Common myeloid progenitor, CD34-positive (primary cell): Measurements from ENCODE around the gene CD1C.
"Not testable (repeated sequence)": the region's sequence is repeated elsewhere in the genome, so short reads cannot be mapped to it uniquely, and the experiment has no call there.

Experiments used
- CTCF ChIA-PET: fragments of 350-600 bp; sonication (Branson Sonifier 250); formaldehyde crosslinking; loops from one replicate; lab custom pipeline; 2021; ENCODE audit warnings: antibody characterized with exemption; lab: Charles Lee
- POLR2A ChIA-PET: fragments of 350-600 bp; sonication (Branson Sonifier 250); formaldehyde crosslinking; loops from one replicate; lab custom pipeline; 2021; ENCODE audit warnings: antibody characterized with exemption; lab: Charles Lee
- DNase-seq, 3 donors: peaks; one replicate each; pipeline versions ENCODE4 v3.0.0 to v3.0.0-alpha.2; 2013
- H3K27ac ChIP-seq, 2 experiments: 1 replicate in 1 of 2; 2 replicates in 1 of 2; pipeline ENCODE4 v1.7.0; 2013; ENCODE audit warnings: inconsistent platforms in 2 of 2, low read length in 2 of 2, mild to moderate bottlenecking in 2 of 2, low read depth in 1 of 2, moderate library complexity in 1 of 2; ENCODE audit not compliant: severe bottlenecking in 2 of 2, insufficient read depth in 1 of 2, poor library complexity in 1 of 2
- H3K27me3 ChIP-seq, 5 experiments: replicated peaks in 2 of 5; 1 replicate in 3 of 5; 2 replicates in 2 of 5; pipeline versions ENCODE4 v1.6.1 to v1.7.0; 2013; ENCODE audit warnings: low read length in 4 of 5, mild to moderate bottlenecking in 2 of 5, moderate library complexity in 2 of 5, inconsistent platforms in 1 of 5; ENCODE audit not compliant: insufficient read depth in 5 of 5, control insufficient read depth in 4 of 5
- H3K36me3 ChIP-seq, 4 experiments: 1 replicate in 2 of 4; 2 replicates in 2 of 4; pipeline versions ENCODE4 v1.6.1 to v1.7.0; 2013; ENCODE audit warnings: low read length in 3 of 4, control low read depth in 1 of 4, mild to moderate bottlenecking in 1 of 4; ENCODE audit not compliant: control insufficient read depth in 4 of 4, insufficient read depth in 4 of 4
- H3K4me1 ChIP-seq, 4 experiments: 1 replicate in 3 of 4; 2 replicates in 1 of 4; pipeline versions ENCODE4 v1.6.1 to v1.7.1; 2013; ENCODE audit warnings: low read length in 3 of 4, mild to moderate bottlenecking in 3 of 4, control low read depth in 1 of 4, inconsistent platforms in 1 of 4, moderate library complexity in 1 of 4; ENCODE audit not compliant: control insufficient read depth in 4 of 4, insufficient read depth in 4 of 4; ENCODE audit errors: control extremely low read depth in 1 of 4
- H3K4me3 ChIP-seq, 7 experiments: 1 replicate in 4 of 7; 2 replicates in 3 of 7; pipeline versions ENCODE4 v1.5.1 to v1.7.0; 2013; ENCODE audit warnings: mild to moderate bottlenecking in 7 of 7, low read length in 6 of 7, moderate library complexity in 6 of 7, inconsistent platforms in 2 of 7, low read depth in 2 of 7, control low read depth in 1 of 7; ENCODE audit not compliant: insufficient read depth in 4 of 7, control insufficient read depth in 1 of 7; ENCODE audit errors: extremely low read depth in 1 of 7
- H3K9me3 ChIP-seq, 5 experiments: 1 replicate in 4 of 5; 2 replicates in 1 of 5; pipeline versions ENCODE4 v1.6.1 to v1.7.1; 2013; ENCODE audit warnings: low read length in 4 of 5, mild to moderate bottlenecking in 2 of 5, inconsistent platforms in 1 of 5, low read depth in 1 of 5, moderate library complexity in 1 of 5; ENCODE audit not compliant: control insufficient read depth in 4 of 5, insufficient read depth in 2 of 5; ENCODE audit errors: control extremely low read depth in 1 of 5
- WGBS: methylation state at CpG from one replicate; pipeline ENCODE4 v1.1.5; 2013; ENCODE audit not compliant: insufficient coverage; 5-methylcytosine and 5-hydroxymethylcytosine counted together

CD1C gene

GRCh38 chr1:158256747-158257146 is 33.0 kb upstream of the CD1C start:
- DNase-seq, H3K27ac ChIP-seq, H3K4me3 ChIP-seq, H3K9me3 ChIP-seq, H3K4me1 ChIP-seq, POLR2A ChIA-PET, CTCF ChIA-PET, H3K36me3 ChIP-seq: not testable (repeated sequence)
- 100% methylated on average over 6 of the region's 9 CpGs for WGBS
- peaks cover 0 to 69% (median 32%) of the 10 kb centered on the region in 5 experiments for H3K27me3 ChIP-seq

- CTCF ChIA-PET, result interaction anchor here (1.3 kb wide), 1 partner anchor 10 kb away, joined by 3 read pairs; no protein-coding TSS in a partner anchor
- DNase-seq, result peak in 1 of 3 donors; percentile 15
- WGBS, result 17% methylated on average over 1 of the region's 2 CpGs
- Histone ChIP-seq H3K4me3 (no peak overlapping the region), H3K4me1 (peaks cover 0 to 10% (median 0%) of the 10 kb centered on the region in 4 experiments), H3K27ac (no peak overlapping the region), H3K9me3 (peaks cover 0 to 7% (median 3%) of the 10 kb centered on the region in 5 experiments), H3K27me3 (peaks cover 0 to 67% (median 30%) of the 10 kb centered on the region in 5 experiments), H3K36me3 (no peaks in the 10 kb centered on the region)
- POLR2A ChIA-PET, result no interaction called here
Observed at GRCh38 chr1:158257888-158258287, 31.8 kb upstream of the CD1C start.

- CTCF ChIA-PET, result no interaction called here
- Histone ChIP-seq H3K27ac (no peak overlapping the region), H3K4me3 (no peak overlapping the region), H3K9me3 (peaks cover 0 to 7% (median 3%) of the 10 kb centered on the region in 5 experiments), H3K27me3 (peaks cover 0 to 63% (median 25%) of the 10 kb centered on the region in 5 experiments), H3K36me3 (no peaks in the 10 kb centered on the region), H3K4me1 (peaks cover 0 to 10% (median 0%) of the 10 kb centered on the region in 4 experiments)
- no CpG with 5 or more reads among the region's 1 CpG for WGBS
- DNase-seq, result no peak
- POLR2A ChIA-PET, result no interaction called here
Observed at GRCh38 chr1:158259117-158259516, 30.6 kb upstream of the CD1C start.

GRCh38 chr1:158272681-158273080 is 17.0 kb upstream of the CD1C start:
- H3K9me3 ChIP-seq, result peaks cover 0 to 2% (median 0%) of the 10 kb centered on the region in 5 experiments
- H3K27ac ChIP-seq, result no peak overlapping the region
- DNase-seq, result peak in 2 of 3 donors; percentile 17 to 29
- H3K27me3 ChIP-seq, result peaks cover 0 to 24% (median 5%) of the 10 kb centered on the region in 5 experiments
- no peak overlapping the region for H3K4me3 ChIP-seq
- CTCF ChIA-PET, result no interaction called here
- H3K4me1 ChIP-seq, result peaks cover 3 to 10% (median 4%) of the 10 kb centered on the region in 4 experiments
- POLR2A ChIA-PET, result no interaction called here
- H3K36me3 ChIP-seq, result no peaks in the 10 kb centered on the region

GRCh38 chr1:158274797-158275196 is 14.9 kb upstream of the CD1C start:
- ChIA-PET CTCF (interaction anchor here (1.0 kb wide), 1 partner anchor 694 kb away, joined by 3 read pairs; no protein-coding TSS in a partner anchor), POLR2A (no interaction called here)
- no peak for DNase-seq
- Histone ChIP-seq H3K36me3 (no peaks in the 10 kb centered on the region), H3K4me3 (no peak overlapping the region), H3K27me3 (peaks cover 0 to 21% (median 5%) of the 10 kb centered on the region in 5 experiments), H3K27ac (no peak overlapping the region), H3K4me1 (peaks cover 3 to 10% (median 4%) of the 10 kb centered on the region in 4 experiments), H3K9me3 (peaks cover 0 to 9% (median 3%) of the 10 kb centered on the region in 5 experiments)
- 82% methylated on average over 5 of the region's 5 CpGs for WGBS

- CTCF ChIA-PET, H3K27me3 ChIP-seq, H3K36me3 ChIP-seq, H3K4me3 ChIP-seq, H3K27ac ChIP-seq, DNase-seq, POLR2A ChIA-PET: not testable (repeated sequence)
- Histone ChIP-seq H3K9me3 (peaks cover 0 to 18% (median 7%) of the 10 kb centered on the region in 5 experiments), H3K4me1 (peaks cover 12 to 43% (median 19%) of the 10 kb centered on the region in 4 experiments)
- 90% methylated on average over 2 of the region's 2 CpGs for WGBS
Observed at GRCh38 chr1:158282421-158282820, 7.3 kb upstream of the CD1C start.

- no peaks in the 10 kb centered on the region for H3K36me3 ChIP-seq
- peaks cover 0 to 18% (median 7%) of the 10 kb centered on the region in 5 experiments for H3K9me3 ChIP-seq
- ChIA-PET POLR2A (interaction anchor here (0.6 kb wide), 1 partner anchor 44 kb away, joined by 7 read pairs; no protein-coding TSS in a partner anchor), CTCF (no interaction called here)
- H3K4me3 ChIP-seq, result no peak overlapping the region
- 52% methylated on average over 2 of the region's 2 CpGs for WGBS
- H3K27me3 ChIP-seq, result peaks cover 0 to 2% (median 0%) of the 10 kb centered on the region in 5 experiments
- peaks cover 12 to 45% (median 19%) of the 10 kb centered on the region in 4 experiments for H3K4me1 ChIP-seq
- peak in 2 of 3 donors; percentile 37 to 58 for DNase-seq
- no peak overlapping the region for H3K27ac ChIP-seq
Observed at GRCh38 chr1:158283965-158284364, 5.8 kb upstream of the CD1C start.
